ENCODE results near the gene NPHP1.
"Not testable (repeated sequence)": the region's sequence is repeated elsewhere in the genome, so short reads cannot be mapped to it uniquely, and the experiment has no call there.

The NPHP1 gene

DNA sequence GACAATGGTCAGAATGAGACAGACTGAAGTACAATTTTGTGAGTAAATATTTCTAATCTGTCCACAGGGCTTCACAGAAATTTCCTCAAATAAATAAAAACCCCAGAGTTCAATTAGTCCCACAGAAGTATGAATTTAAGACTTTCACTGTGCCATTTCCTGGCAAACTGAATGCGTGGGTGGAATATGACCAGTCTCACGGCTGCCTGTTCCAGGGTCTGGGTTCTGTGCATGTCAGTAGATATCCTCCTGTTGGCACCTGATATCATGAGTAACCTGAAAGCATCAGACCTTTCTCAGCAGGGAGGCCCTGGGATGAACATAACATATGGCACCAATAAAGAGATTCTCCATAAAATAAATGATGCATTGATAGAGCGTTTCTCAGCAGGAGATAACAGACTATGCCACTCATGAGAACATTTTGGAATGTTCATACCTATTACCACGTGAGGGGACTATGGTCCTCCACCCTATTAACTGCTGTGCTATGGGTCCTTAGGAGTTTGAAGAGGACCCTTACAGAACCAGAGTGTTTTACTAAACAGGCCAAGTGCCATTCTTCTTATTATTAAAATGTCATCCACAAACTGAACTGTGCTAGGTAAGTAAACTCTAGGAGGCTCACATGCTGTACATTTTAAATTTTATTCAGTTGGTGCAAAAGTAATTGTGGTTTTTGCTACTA is 78.6 kb downstream of the NPHP1 start:
- DNase-seq, result no peak

GRCh38 chr2:110124939-110125691 is 79.7 kb downstream of the NPHP1 start:
- no peak for DNase-seq

DNA sequence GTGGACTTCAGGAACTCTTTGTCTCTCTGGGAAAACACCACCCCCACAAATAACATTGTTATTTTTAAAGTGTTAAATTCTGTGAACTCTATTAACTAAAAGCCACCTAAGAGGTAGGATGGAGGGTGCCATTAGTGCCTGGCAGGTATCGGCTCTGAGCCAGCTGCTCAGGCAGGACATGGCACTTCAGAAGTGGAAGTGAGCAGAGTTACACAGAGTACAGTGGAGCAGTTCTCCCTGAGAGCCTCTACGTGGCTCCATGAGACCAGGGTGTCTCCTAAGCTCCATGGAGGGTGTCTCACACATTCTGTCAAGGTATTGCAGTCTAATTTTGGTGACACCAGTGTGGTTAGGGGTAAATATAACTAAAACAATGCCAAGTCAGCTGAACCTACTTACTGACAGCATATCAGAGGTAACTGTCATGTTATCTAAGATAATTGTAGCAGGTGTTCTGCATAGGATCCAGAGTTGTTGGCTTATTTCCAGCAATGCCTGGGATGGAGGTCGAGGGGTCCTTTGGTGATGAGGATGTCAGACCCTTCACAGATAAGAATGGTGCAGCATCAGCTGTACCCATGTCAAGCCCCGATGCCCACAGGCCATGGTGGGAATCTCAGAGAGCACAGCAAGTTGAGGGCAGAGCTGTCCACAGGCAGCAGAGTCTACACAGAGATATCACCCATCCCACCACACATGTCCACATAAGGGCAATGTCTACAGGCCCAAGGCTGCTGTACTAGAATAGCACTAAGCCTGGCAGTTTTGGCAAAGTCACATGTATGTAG is 80.6 kb downstream of the NPHP1 start:
- DNase-seq, result no peak

GRCh38 chr2:110121592-110121991 is 83.2 kb downstream of the NPHP1 start:
- no peak for DNase-seq

DNA sequence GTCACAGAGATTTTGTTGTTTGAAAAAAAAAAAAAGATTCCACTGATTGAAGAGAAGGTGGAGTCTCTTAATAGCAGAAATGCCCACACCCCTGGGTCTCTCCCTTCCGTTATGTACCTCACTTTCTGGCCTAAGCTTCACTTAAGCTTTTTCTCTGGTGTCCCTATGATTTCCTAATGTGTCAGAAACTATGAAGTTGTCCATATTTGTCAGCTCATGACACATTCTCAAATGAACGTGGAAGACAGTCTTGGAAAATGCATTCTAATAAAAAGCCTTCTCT is 83.8 kb downstream of the NPHP1 start:
- no peak for DNase-seq

DNA sequence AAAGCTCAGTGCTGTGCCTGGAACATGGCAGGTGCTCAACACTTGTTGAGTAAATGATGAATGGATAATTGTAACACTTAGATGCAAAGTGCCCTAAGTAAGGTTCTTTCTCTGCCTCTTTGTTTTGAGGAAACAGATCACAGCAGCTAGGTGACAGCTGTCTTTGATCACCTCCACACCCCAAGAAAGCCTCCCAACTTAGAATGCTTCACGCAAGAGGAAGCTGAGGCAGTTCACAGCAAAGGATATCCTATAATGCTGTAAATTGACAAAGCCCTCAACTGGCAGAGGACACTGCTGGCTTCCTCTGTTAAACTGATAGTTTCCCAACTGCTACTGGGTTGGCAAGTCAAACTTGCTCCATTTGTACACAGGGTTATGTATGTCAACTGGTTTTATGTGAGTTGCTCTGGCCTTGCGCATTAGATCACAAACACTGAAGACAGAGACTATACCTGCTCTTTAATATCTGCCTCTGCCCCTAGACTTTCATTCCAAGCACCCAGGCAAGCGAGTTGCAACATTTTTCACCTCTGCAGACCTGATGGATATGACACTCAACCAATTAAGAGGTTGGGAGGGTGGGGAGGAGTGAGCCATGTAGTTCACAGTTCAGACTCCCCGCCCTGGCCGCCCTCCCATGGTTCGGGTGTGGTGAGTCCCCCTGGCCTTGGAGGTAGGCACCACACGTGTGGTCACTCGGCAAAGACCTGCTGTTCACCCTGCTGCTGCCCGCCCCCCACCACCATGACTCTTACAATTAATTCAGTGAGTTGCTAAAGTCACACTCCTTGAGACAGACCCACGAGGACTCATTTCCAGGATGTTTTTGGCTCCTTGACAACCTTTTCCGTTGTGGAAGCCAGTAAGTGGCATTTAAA is 84.4 kb downstream of the NPHP1 start:
- DNase-seq, result no peak

DNA sequence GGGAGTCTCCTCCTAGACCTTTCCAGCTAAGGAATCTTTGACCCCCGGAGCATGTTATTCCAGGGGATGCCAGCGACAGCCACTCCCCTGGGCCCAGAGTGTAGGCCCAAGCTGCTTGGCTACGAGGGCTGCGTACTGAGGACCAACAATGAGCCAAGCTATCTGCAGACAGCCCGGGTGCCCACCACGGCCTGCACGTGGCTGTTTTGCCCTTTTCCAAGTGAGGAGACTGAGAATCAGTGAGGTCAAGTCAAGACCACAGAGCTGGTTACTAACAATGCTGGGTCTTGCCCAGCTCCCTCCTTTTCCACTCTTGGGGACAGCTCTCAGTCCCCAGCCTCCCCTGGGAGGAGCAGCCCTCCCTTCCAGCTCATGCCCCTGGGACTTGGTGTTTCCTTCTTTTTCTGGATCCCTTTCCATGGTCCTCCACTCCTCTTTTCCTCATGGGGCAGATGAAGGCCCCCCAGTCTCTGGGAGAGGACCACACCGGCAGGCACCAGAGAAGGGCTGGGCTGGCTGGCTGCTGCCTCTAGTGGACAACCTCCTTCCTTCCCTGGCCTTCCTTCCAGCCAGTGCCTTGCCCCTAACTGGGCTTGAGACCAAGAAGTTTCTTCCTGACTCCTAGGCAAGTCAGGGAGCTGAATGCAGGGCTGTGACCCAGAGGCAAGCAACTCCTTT is 88.6 kb downstream of the NPHP1 start:
- DNase-seq, result no peak

DNA sequence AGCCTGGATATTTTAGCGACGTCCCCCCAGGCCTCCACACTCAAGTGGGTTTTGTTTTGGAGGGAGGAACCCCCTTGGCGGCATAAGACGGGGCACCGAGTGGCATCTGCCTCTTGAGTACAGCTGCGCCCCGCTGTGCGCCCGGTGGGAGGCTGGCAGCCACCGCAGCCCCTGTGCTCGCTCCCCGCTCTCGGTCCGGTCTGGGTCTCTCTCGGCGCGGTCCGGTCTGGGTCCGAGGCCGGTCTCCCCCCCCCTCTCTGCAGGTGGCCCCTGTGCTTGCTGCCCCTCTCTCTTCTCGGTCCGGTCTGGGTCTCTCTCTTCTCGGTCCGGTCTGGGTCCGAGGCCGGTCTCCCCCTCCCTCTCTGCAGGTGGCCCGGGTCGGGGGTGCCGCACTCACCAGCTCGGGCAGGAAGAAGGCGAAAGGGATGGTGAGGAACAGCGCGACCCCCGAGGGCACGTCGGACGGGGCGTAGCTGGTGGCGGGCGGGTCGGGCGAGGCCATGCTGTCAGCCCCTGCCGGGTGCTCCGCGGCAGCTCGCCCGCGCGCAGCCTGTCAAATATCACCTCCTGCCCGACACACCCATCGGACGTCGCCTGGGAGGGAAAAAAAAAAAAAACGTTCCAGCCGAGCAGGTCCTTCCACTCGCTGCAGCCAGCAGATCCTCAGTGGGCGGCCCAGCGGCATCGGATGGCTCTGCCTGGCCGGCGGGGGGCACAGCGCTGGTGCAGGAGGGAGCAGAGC is 89.4 kb downstream of the NPHP1 start, which contains the start of gene MALL:
TSS of gene MALL (minus strand) at position 532 of the 742 bp plus-strand sequence. CDS start at position 502, 30 bp downstream.
- DNase-seq, result no peak

DNA sequence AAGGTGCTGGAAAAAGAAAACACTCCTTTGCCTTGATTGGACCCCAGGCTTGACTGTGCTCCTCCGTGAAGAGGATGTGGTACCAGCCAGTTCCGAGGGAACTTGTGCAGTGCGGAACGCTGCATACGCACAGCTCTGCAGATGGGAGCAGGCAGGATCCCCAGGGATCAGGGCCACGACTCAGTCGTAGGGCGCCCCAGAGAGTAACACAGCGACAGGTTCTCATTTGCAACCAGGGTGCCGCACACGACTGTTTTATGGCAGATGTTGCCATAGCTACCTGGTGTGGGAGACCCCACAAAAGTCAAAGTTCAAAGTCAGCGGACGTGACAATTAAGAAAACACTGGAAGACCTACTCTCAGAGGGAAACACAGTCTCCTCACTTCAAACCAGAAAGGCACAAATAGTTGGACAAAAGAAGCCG is 90.0 kb downstream of the NPHP1 start:
- DNase-seq, result no peak

DNA sequence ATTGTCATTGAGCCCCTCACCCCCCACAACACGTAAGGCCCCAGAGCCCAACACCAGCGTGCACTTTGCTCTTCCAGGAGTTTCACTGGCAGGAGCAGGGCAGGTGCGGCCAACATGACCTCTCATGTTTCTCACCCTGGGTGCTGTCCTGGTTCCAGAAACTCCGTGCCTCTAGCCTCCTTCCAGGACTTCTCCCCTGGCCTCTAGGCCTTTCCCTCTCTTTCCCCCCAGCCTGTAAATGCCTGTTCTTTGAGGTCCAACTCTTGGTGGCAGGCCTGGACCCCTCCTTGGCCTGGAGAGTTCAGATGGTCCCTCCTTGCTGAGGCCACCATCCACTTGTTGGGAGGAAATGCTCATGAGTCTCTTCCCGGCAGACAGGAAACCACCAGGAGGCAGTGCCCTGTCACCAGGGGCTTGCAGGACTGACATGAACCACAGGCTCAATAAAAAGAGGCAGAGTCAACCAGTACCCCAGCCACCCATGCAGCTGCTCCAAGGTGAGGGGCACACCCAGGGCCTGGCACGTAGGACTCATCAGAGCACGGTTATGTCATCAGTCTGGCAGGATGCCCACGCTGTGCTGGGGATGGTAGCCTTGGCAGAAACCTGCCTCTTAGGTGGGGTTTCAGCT is 90.7 kb downstream of the NPHP1 start:
- DNase-seq, result no peak

- DNase-seq, result not testable (repeated sequence)
Observed at GRCh38 chr2:110108291-110108690, 96.5 kb downstream of the NPHP1 start.

DNA sequence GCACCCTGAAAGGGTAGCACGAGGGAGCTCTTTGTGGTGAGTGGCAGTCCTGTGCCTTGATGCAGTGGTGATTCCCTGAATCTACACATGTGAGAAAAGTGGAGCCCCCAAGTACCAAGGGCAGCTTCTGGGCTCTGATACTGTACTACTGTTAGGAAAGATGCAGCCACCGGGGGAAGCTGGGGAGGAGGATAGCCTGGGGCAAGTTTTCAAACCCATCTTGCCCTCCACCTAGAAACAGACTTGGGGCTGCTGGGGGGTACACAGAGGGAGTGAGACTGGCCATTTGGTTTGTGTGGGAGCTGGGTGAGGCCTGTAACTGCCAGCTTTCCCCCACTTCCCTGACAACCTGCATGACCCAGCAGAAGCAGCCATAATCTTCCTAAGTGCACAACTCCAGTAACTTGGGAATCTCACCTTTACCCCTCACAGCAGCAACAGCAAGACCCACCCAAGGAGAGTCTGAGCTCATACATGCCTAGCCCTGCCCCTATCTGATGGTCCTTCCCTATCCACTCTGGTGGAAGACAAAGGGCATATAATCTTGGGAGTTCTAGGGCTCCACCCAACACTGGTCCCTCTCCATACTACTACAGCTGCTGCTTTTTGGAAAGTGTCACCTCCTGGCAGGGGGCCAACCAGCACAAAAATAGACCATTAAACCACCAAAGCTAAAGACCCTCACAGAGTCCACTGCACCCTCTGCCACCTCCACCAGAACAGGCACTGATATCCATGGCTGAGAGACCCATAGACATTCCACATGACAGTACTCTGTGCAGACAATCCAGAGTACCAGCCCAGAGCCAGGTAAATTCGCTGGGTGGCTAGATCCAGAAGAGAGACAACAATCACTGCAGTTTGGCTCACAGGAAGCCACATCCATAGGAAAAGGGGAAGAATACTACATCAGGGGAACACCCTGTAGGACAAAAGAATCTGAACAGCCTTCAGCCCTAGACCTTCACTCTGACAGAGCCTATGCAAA is 97.4 kb downstream of the NPHP1 start:
- DNase-seq, result no peak

DNA sequence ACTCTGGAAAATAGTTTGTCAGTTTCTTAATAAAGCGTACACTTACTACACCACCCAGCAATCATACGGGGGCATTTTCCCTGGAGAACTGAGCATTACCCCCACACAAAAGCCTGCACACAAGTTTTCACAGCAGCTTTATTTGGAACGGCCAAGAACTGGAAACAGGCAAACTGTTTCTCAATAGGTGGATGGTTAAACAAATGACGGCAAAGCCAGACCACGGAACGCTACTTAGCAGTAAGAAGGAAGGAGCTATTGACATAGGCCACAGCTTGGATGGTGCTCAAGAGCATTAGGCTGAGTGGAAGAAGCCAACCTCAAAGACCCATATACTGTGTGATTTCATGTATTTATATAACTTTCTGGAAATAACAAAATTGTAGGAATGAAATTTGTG is 98.2 kb downstream of the NPHP1 start:
- no peak for DNase-seq

- no peak for DNase-seq
Observed at GRCh38 chr2:110105608-110106467, 99.0 kb downstream of the NPHP1 start.

DNA sequence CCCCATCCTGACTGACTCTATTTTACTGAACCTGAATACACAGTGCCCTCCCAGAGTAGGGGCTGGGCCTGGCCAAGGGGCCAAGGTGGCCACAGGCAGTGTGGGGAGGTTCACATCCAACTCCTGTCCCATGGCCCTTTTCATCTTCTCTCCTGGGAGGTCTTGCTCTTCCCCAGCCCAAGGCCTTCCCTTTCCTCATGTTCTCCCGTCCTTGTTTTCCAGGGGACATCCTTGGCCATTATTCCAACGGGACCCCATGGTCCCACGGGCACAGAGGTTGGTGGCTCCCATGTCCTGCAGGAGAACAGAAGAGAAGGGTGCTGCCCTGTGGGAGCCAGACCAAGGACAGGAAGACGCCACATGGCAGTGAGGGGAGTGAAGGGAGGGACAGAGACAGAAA is 99.6 kb downstream of the NPHP1 start:
- no peak for DNase-seq

DNA sequence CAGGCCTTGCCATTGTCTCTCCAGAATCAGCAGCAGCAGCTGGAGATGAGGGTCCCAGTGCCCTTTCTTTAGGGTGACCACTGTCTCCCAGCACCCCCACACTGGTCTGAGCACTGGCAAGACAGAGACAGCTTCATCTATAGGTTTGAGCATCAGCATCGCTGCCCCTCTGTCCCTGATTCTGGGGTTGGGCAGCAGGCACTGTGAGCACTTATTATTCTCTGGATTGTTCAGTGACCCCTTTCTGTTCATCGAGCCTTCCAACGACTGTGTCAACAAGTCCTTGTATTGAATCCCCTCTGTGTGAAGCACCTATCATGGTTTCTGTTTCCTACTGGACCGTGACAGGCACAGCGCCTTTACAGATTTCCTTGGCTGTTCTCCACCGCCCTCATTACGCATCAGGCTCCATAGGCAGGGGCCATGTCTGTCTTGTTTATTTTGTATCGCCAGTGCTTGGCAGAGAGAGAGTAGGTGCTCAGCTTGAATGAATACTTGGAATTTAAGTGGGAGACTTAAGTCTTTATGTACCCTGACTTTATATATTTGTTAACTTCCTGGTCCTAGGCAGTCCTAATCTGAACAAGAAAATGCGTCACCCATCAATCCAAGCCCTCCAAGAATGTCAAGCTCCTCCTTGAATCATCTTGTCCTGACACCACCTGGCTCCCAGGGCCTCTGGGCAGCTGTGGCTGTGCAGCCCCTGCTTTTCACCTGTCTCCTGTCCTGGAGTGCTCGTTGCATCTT is 100.6 kb downstream of the NPHP1 start:
- DNase-seq, result no peak

DNA sequence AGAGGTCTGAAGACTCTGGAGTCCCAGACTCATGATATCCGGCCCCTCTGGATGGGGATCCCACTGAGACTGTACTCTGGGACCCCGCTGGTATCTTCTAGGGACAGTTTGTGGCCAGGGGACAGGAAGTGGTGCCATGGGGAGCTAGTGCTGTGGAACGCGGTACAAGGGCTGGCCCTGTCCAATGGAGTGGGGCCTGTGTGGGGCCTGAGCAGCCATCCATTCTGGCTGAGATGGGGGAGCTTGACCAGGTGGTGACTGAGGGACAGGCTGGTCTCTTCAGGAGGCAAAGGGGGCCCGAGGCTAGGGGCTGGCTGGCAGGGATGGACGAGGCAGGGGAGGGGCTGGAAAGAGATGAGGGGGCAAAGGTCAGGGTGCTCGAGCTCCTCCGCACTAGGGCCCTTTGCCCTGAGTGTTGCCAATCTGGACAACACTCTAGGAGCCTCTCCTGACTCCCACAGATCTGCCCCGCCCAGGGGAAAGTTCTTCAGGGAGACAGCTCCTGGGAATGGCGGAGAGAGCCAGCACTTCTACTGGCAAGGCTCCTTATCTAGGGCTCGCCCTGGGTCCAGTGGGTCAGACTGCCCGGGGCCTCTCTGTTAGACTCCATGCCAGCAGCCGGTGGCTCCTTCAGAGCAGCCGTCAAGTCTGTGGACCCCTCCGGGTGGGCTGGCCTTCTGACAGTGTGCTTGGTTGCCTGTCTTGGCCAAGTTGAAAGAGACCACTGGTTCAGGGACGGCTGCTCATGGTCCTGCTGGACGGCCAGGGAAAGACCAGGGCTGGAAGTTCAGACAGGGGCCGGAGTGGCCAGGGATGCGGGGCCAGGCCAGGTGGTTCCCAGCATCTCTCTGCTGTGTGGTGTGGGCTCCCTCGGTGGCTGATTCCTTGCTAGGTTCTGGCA is 101.5 kb downstream of the NPHP1 start:
- DNase-seq, result no peak

All from midbrain (tissue), 1 donor.